GM18951 (cell line): ENCODE data around the gene PRKG2.
"Not testable (repeated sequence)": the region's sequence is repeated elsewhere in the genome, so short reads cannot be mapped to it uniquely, and the experiment has no call there.

Source experiments
- POLR2A ChIP-seq: IDR thresholded peaks from 4 replicates; pipeline ENCODE4 v1.6.1; 2011; ENCODE audit warnings: mild to moderate bottlenecking; ENCODE audit not compliant: insufficient read length, insufficient read depth; ENCODE audit errors: extremely low read depth
- in situ Hi-C: fragments of 300-500 bp; cut with MboI; formaldehyde crosslinking; loops from one replicate; pipeline ENCODE4 v1.12.0; 2022; ENCODE audit warnings: low sequenced_read_pairs, mixed read lengths, inconsistent platforms; ENCODE audit not compliant: unreplicated experiment

The PRKG2 gene

GRCh38 chr4:81162752-81163458 lies 52.1 kb downstream of the PRKG2 start:
- TF ChIP-seq POLR2A, result no peak
- in situ Hi-C loops, result no loop called here

- in situ Hi-C loops, result not testable (repeated sequence)
Observed at GRCh38 chr4:81153714-81154323, 61.2 kb downstream of the PRKG2 start.

- no peak for TF ChIP-seq POLR2A
- in situ Hi-C loops, result no loop called here
Observed at GRCh38 chr4:81152839-81153713, 61.9 kb downstream of the PRKG2 start.

- no peak for TF ChIP-seq POLR2A
- in situ Hi-C loops, result no loop called here
Observed at GRCh38 chr4:81149976-81150375, 65.0 kb downstream of the PRKG2 start.

- in situ Hi-C loops, result no loop called here
- no peak for TF ChIP-seq POLR2A
Observed at GRCh38 chr4:81148576-81148975, 66.4 kb downstream of the PRKG2 start.

GRCh38 chr4:81146466-81146865 lies 68.6 kb downstream of the PRKG2 start:
- TF ChIP-seq POLR2A, result no peak
- in situ Hi-C loops, result no loop called here

- TF ChIP-seq POLR2A, result no peak
- in situ Hi-C loops, result no loop called here
Observed at GRCh38 chr4:81143183-81143582, 71.8 kb downstream of the PRKG2 start.

- no peak for TF ChIP-seq POLR2A
- in situ Hi-C loops, result no loop called here
Observed at GRCh38 chr4:81142744-81143143, 72.3 kb downstream of the PRKG2 start.

GRCh38 chr4:81137894-81138293 lies 77.1 kb downstream of the PRKG2 start:
- no peak for TF ChIP-seq POLR2A
- in situ Hi-C loops, result no loop called here

- in situ Hi-C loops, result no loop called here
Observed at GRCh38 chr4:81137446-81137845, 77.6 kb downstream of the PRKG2 start.

GRCh38 chr4:81136161-81136905 lies 78.7 kb downstream of the PRKG2 start:
- in situ Hi-C loops, result no loop called here
- no peak for TF ChIP-seq POLR2A

More at GRCh38 chr4:81137446-81137845, 77.6 kb downstream of the PRKG2 start:
- TF ChIP-seq POLR2A, result no peak

- no peak for TF ChIP-seq POLR2A
- in situ Hi-C loops, result no loop called here
Observed at GRCh38 chr4:81135501-81135900, 79.5 kb downstream of the PRKG2 start.

- in situ Hi-C loops, result no loop called here
Observed at GRCh38 chr4:81131563-81131962, 83.5 kb downstream of the PRKG2 start.

More at GRCh38 chr4:81131563-81131962, 83.5 kb downstream of the PRKG2 start:
- TF ChIP-seq POLR2A, result no peak
